ENCODE data around the gene ARHGAP31. TPM values are rescaled to one million over a fixed set of nuclear protein-coding genes. Genes with fewer than 3 reads are reported as not detected.

Gene ARHGAP31
- total RNA-seq, 1 experiment from 2014 or later, result 0.48 TPM

DNA sequence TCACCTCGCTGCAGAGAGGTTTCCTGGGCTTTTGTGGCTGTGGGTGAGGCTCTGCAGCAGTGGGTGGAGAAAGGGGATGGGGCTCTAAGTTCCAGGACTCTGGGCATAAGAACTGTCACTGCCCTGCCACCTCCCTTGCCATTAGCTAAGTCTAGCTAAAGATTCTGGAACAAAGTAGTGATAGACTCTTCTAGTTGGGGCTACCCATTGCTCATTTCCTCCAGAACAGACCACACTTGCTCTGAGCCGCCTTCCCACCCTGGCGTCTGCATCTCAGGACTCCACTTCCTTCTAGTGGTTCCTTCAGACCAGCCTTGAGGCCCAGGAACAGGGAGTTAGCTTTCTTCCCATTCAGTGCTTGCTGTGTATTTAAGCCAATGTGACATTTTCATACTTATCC, 7.5 kb downstream of the ARHGAP31 start:
- Histone ChIP-seq H4K20me1 (ENCODE audit: insufficient read depth) (no peaks in the 10 kb centered on the region), H2AFZ (no peak overlapping the region), H3K4me2 (no peak overlapping the region), H3F3A (ENCODE audit: insufficient read depth, low read depth) (peaks cover 2% of the 10 kb centered on the region; the same call in 1 of the 2 replicates), H3K36me3 (ENCODE audit: low read depth) (no peaks in the 10 kb centered on the region), H3K4me3 (no peak overlapping the region), H3K27ac (no peak overlapping the region), H3K4me1 (replicated peaks; ENCODE audit: insufficient read depth) (peaks cover 13% of the 10 kb centered on the region), H3K9me3 (ENCODE audit: insufficient read depth, low read depth) (no peaks in the 10 kb centered on the region), H3K9me2 (ENCODE audit: insufficient read depth) (no peaks in the 10 kb centered on the region), H3K79me2 (ENCODE audit: low read depth) (no peaks in the 10 kb centered on the region), H3K27me3 (ENCODE audit: insufficient read depth, low read depth) (no peaks in the 10 kb centered on the region)
- intact Hi-C loops (cut with micrococcal nuclease; ENCODE audit: unreplicated experiment), result no loop called here
- ChIA-PET CTCF (no interaction called here), POLR2A (ENCODE audit: unreplicated experiment) (no interaction called here)
- TF ChIP-seq, protein P1, sequence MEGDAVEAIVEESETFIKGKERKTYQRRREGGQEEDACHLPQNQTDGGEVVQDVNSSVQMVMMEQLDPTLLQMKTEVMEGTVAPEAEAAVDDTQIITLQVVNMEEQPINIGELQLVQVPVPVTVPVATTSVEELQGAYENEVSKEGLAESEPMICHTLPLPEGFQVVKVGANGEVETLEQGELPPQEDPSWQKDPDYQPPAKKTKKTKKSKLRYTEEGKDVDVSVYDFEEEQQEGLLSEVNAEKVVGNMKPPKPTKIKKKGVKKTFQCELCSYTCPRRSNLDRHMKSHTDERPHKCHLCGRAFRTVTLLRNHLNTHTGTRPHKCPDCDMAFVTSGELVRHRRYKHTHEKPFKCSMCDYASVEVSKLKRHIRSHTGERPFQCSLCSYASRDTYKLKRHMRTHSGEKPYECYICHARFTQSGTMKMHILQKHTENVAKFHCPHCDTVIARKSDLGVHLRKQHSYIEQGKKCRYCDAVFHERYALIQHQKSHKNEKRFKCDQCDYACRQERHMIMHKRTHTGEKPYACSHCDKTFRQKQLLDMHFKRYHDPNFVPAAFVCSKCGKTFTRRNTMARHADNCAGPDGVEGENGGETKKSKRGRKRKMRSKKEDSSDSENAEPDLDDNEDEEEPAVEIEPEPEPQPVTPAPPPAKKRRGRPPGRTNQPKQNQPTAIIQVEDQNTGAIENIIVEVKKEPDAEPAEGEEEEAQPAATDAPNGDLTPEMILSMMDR (conservative IDR thresholded peaks at IDR 0.05), result no peak
- no peak for TF ChIP-seq EZH2 (IDR thresholded peaks at IDR 0.05; ENCODE audit: low read depth)
- no TSS peak for BruUV-seq (replicated peaks)
- DNase-seq, result no peak

DNA sequence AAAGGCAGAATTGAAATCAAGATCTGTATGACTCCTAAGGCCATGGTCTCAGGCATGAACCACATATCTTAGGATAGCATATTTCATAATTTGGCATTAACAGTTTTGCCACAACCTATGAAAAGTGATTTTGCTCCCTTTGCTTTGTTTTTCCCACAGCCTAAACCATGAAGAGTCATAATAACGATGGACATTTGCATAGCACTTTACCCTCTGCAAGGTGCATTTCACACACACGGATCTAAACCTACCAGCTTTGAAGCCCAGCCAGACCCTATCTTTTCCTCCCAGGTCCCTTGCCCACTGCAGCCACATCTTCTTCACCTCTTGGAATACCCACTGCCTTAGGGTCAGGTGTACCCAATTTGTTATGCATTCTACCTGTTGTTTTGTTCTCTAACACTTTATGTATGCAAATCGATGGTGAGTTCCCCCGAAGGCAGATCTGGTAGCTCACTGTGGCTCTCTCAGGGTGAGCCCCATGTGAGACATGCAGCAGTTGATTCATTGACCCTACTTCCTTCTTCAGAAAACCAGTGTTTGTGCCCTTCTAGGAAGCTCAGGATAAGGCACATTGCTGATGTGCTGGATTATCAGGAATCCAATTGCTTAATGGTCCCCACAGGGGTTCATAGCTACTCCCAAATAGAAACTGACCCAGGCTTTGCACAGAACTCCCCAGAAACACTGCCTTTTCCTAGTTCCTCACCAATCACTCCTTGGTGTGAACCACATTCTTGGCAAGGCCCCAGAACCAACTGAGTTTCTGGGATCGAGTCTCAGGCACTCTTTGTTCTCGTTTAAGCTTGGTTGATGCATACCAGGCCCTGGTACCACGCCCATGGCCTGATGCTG, 8.7 kb downstream of the ARHGAP31 start:
- intact Hi-C loops (cut with micrococcal nuclease; ENCODE audit: unreplicated experiment), result no loop called here
- no peaks in the 10 kb centered on the region for H3K79me2 ChIP-seq (ENCODE audit: low read depth)
- CTCF ChIA-PET, result interaction anchor here (0.6 kb wide), 1 partner anchor 570 kb away, joined by 3 read pairs; no protein-coding TSS in a partner anchor

DNA sequence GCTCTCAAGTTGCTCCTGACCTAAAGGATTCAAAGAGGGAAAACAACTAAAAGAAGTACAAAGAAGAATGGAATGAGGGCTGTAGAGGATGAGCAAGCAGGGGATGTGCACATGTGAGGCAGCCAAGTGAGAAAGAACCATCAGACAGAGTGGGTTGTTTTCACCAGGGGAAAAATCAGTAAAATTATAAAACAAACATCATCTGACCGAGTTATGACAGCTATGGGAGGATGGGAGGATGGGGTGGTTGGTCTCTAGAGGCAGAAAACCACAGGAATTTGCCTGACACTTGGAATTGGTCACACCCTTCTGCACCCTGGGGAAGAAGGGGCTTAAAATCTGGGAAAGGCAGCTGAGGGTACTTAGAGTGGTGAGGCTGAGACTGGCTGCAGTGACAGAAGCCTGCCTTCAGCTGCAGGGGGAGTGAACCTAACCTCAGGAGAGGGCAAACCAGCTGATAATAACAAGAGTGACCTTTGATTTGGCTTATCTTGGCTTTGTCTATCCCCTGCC, 10.1 kb downstream of the ARHGAP31 start:
- Histone ChIP-seq H3K4me2 (no peak overlapping the region), H3F3A (ENCODE audit: insufficient read depth, low read depth) (no peaks in the 10 kb centered on the region), H3K4me1 (replicated peaks; ENCODE audit: insufficient read depth) (peaks cover 13% of the 10 kb centered on the region), H3K36me3 (ENCODE audit: low read depth) (no peaks in the 10 kb centered on the region), H3K79me2 (ENCODE audit: low read depth) (no peaks in the 10 kb centered on the region), H3K27ac (no peak overlapping the region), H3K9me3 (ENCODE audit: insufficient read depth, low read depth) (no peaks in the 10 kb centered on the region), H3K9me2 (ENCODE audit: insufficient read depth) (no peaks in the 10 kb centered on the region), H2AFZ (no peak overlapping the region), H3K4me3 (no peak overlapping the region), H3K27me3 (ENCODE audit: insufficient read depth, low read depth) (no peaks in the 10 kb centered on the region), H4K20me1 (ENCODE audit: insufficient read depth) (no peaks in the 10 kb centered on the region)
- CTCF ChIA-PET, result no interaction called here
- TF ChIP-seq EZH2 (IDR thresholded peaks at IDR 0.05; ENCODE audit: low read depth), result no peak
- TF ChIP-seq, protein P1 (conservative IDR thresholded peaks at IDR 0.05), result no peak
- POLR2A ChIA-PET (ENCODE audit: unreplicated experiment), result no interaction called here
- intact Hi-C loops (cut with micrococcal nuclease; ENCODE audit: unreplicated experiment), result no loop called here
- DNase-seq, result peak; percentile 23 to 39
- no TSS peak for BruUV-seq (replicated peaks)

More for the DNA sequence above, 8.7 kb downstream of the ARHGAP31 start:
- no peak overlapping the region for H2AFZ ChIP-seq
- no peaks in the 10 kb centered on the region for H4K20me1 ChIP-seq (ENCODE audit: insufficient read depth)
- H3K36me3 ChIP-seq (ENCODE audit: low read depth), result no peaks in the 10 kb centered on the region
- H3K9me2 ChIP-seq (ENCODE audit: insufficient read depth), result no peaks in the 10 kb centered on the region
- H3K4me3 ChIP-seq, result no peak overlapping the region
- no peaks in the 10 kb centered on the region for H3K9me3 ChIP-seq (ENCODE audit: insufficient read depth, low read depth)
- no peak for TF ChIP-seq EZH2 (IDR thresholded peaks at IDR 0.05; ENCODE audit: low read depth)
- TF ChIP-seq, protein P1 (conservative IDR thresholded peaks at IDR 0.05), result no peak
- no peaks in the 10 kb centered on the region for H3K27me3 ChIP-seq (ENCODE audit: insufficient read depth, low read depth)
- DNase-seq, result no peak
- no peak overlapping the region for H3K27ac ChIP-seq
- H3K4me1 ChIP-seq (replicated peaks; ENCODE audit: insufficient read depth), result peaks cover 13% of the 10 kb centered on the region
- no peaks in the 10 kb centered on the region for H3F3A ChIP-seq (ENCODE audit: insufficient read depth, low read depth)
- no peak overlapping the region for H3K4me2 ChIP-seq
- POLR2A ChIA-PET (ENCODE audit: unreplicated experiment), result interaction anchor here (0.6 kb wide), 1 partner anchor 68 kb away, joined by 4 read pairs; no protein-coding TSS in a partner anchor
- no TSS peak for BruUV-seq (replicated peaks)
